GM12873 (cell line): ENCODE data around the gene GLUD1.

Experiments
- CTCF ChIP-seq: IDR thresholded peaks from 2 replicates; pipeline ENCODE4 v1.5.1; 2012; ENCODE audit warnings: low read depth, mild to moderate bottlenecking, moderate library complexity, low read length, control low read depth; ENCODE audit not compliant: insufficient read depth; ENCODE audit errors: missing control alignments

Gene GLUD1

GRCh38 chr10:87053577-87054181 lies 41.0 kb downstream of the GLUD1 start:
- TF ChIP-seq CTCF: no peak

- TF ChIP-seq CTCF: no peak
Measured at GRCh38 chr10:87053111-87053510, 41.5 kb downstream of the GLUD1 start.

- no peak for TF ChIP-seq CTCF
Measured at GRCh38 chr10:87045434-87045938, 49.2 kb downstream of the GLUD1 start.

GRCh38 chr10:87038786-87039185 lies 55.9 kb downstream of the GLUD1 start:
- TF ChIP-seq CTCF: no peak

GRCh38 chr10:87038286-87038717 lies 56.3 kb downstream of the GLUD1 start:
- no peak for TF ChIP-seq CTCF

GRCh38 chr10:87036623-87037022 lies 58.0 kb downstream of the GLUD1 start:
- no peak for TF ChIP-seq CTCF

GRCh38 chr10:87030912-87031635 lies 63.6 kb downstream of the GLUD1 start:
- no peak for TF ChIP-seq CTCF
